BLaER1 treated with 17β-estradiol and CSF1 and Interleukin-3, amounts not matched to agents 10 nM and 100 nM (cell line): Measurements from ENCODE around the gene USP28.
"Not testable (repeated sequence)": the region's sequence is repeated elsewhere in the genome, so short reads cannot be mapped to it uniquely, and the experiment has no call there.

Experiments used
- H3K27ac ChIP-seq, 11 experiments: shearing (Covaris generic); formaldehyde crosslinking; 2 replicates each; pipeline ENCODE4 v1.8.1; 2022
- H3K27me3 ChIP-seq, 11 experiments: shearing (Covaris generic); formaldehyde crosslinking; 2 replicates each; pipeline ENCODE4 v1.8.1; 2022
- H3K36me3 ChIP-seq, 11 experiments: shearing (Covaris generic); formaldehyde crosslinking; 2 replicates each; pipeline ENCODE4 v1.8.1; 2022
- H3K4me1 ChIP-seq, 10 experiments: shearing (Covaris generic); formaldehyde crosslinking; 2 replicates each; pipeline ENCODE4 v1.8.1; 2022
- H3K4me2 ChIP-seq, 11 experiments: shearing (Covaris generic); formaldehyde crosslinking; 2 replicates each; pipeline ENCODE4 v1.8.1; 2022
- H3K4me3 ChIP-seq, 10 experiments: shearing (Covaris generic); formaldehyde crosslinking; 2 replicates each; pipeline ENCODE4 v1.8.1; 2022
- H3K9ac ChIP-seq, 11 experiments: shearing (Covaris generic); formaldehyde crosslinking; 2 replicates each; pipeline ENCODE4 v1.8.1; 2022
- H3K9me3 ChIP-seq, 11 experiments: shearing (Covaris generic); formaldehyde crosslinking; replicated peaks in 1 of 11; 2 replicates each; pipeline ENCODE4 v1.8.1; 2022
- H4K20me1 ChIP-seq, 11 experiments: shearing (Covaris generic); formaldehyde crosslinking; 2 replicates each; pipeline ENCODE4 v1.8.1; 2022
- Cebpa-rat ChIP-seq, 11 experiments: shearing (Covaris generic); IDR thresholded peaks; 2 replicates each; pipeline ENCODE4 v1.8.1; 2022

USP28 gene

DNA sequence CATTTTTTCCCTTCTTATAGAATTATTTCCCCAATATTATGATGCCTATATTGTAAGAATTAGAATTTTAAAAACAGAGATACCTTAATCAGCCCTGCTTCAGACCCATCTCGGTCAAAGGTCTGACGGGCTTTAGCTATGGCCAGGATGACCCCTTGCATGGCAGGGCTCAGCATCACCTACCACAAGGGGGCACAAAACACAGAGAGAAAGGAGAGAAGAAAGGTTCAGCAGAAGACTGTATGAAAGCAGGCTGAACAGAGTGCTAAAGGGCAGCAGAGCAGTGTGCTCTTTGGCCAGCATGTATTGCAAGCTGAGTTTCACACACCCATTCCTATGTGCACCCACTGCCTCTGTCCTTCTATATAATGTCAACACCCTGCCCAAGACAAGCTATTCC is 69.0 kb downstream of the USP28 start:
- Histone ChIP-seq H3K4me2 (no peak overlapping the region), H3K27me3 (no peaks in the 10 kb centered on the region), H3K9ac (no peak overlapping the region), H4K20me1 (no peaks in the 10 kb centered on the region), H3K36me3 (peaks cover 82 to 100% (median 95%) of the 10 kb centered on the region in 11 experiments), H3K4me1 (no peaks in the 10 kb centered on the region), H3K4me3 (no peak overlapping the region), H3K9me3 (no peaks in the 10 kb centered on the region), H3K27ac (no peak overlapping the region)
- no peak for TF ChIP-seq Cebpa-rat (IDR thresholded peaks at IDR 0.05)

DNA sequence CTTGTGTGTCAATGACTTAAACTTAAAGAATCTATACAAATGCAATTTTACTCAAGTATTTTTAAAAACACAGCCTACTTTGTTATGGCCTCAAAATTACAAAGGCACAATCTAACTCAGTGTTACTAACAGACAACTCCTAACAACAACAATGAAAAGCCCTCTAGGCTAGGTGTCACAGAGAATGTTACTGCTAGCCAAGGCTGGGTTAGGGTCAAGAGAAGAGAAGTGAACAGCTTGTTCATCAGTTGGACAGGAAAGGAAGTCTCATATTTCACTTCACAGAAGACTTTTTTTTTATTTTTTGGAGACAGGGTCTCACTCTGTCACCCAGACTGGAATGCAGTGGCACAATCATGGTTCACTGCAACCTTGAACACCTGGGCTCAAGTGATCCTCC is 69.7 kb downstream of the USP28 start:
- H3K27ac ChIP-seq: no peak overlapping the region
- H3K4me3 ChIP-seq: no peak overlapping the region
- H3K4me2 ChIP-seq: no peak overlapping the region
- no peaks in the 10 kb centered on the region for H4K20me1 ChIP-seq
- TF ChIP-seq Cebpa-rat (IDR thresholded peaks at IDR 0.05): no peak
- no peaks in the 10 kb centered on the region for H3K4me1 ChIP-seq
- no peaks in the 10 kb centered on the region for H3K27me3 ChIP-seq
- H3K9ac ChIP-seq: no peak overlapping the region
- peaks cover 88 to 100% (median 95%) of the 10 kb centered on the region in 11 experiments for H3K36me3 ChIP-seq
- H3K9me3 ChIP-seq: no peaks in the 10 kb centered on the region

DNA sequence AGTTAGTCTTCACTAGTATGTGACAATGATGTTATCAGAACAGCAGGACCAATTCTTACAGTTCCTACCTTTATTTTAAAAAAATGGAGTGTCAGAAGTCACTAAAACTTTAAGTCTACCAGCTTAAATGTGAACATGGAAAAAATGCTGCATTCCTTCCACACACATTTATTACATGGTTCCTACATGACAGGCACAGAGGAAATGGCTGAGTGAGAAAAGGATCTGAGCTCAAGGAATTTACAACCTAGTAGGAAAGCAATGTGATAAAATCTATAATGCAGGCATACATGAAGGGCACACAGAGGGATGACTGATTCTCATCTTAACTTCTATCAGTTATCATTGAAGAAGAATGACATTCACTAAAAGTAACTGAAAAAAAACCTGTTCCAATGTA is 72.8 kb downstream of the USP28 start:
- TF ChIP-seq Cebpa-rat (IDR thresholded peaks at IDR 0.05): no peak
- Histone ChIP-seq H3K27ac (no peak overlapping the region), H3K36me3 (peaks cover 83 to 100% (median 92%) of the 10 kb centered on the region in 11 experiments), H3K9me3 (no peaks in the 10 kb centered on the region), H3K4me1 (no peaks in the 10 kb centered on the region), H3K27me3 (no peaks in the 10 kb centered on the region), H3K4me3 (no peak overlapping the region), H3K4me2 (no peak overlapping the region), H3K9ac (no peak overlapping the region), H4K20me1 (no peaks in the 10 kb centered on the region)

DNA sequence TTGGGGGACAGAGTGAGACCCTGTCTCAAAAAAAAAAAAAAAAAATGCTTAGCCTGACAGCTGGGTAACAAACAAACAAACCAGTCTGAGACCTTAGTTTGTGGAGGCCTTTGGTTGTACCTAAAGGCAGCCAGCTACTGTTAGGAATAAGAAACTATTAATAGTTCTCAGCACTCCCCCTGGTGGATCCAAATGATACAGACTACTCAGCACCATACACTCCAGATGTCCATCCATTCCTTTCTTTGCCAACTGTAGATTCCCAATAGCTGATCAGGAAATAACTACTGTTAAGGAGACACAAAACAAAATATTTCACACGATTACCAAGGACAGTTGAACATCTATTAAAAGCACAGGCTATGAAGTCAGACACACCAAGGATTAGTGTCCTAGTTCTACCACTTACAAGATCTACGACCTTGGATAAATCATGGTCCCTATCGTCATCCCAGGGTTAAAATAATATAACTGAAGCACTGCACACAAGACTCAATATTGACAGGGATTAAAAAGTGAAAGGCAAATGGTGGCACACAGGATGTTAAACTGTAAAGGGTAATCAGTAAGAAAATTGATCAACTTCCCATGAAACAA is 78.6 kb downstream of the USP28 start:
- no peaks in the 10 kb centered on the region for H3K9me3 ChIP-seq
- H4K20me1 ChIP-seq: no peaks in the 10 kb centered on the region
- H3K27ac ChIP-seq: no peak overlapping the region
- H3K4me2 ChIP-seq: no peak overlapping the region
- peaks cover 27 to 50% (median 41%) of the 10 kb centered on the region in 11 experiments for H3K36me3 ChIP-seq
- TF ChIP-seq Cebpa-rat (IDR thresholded peaks at IDR 0.05): no peak
- H3K4me1 ChIP-seq: no peaks in the 10 kb centered on the region
- no peaks in the 10 kb centered on the region for H3K27me3 ChIP-seq
- no peak overlapping the region for H3K4me3 ChIP-seq
- H3K9ac ChIP-seq: no peak overlapping the region

DNA sequence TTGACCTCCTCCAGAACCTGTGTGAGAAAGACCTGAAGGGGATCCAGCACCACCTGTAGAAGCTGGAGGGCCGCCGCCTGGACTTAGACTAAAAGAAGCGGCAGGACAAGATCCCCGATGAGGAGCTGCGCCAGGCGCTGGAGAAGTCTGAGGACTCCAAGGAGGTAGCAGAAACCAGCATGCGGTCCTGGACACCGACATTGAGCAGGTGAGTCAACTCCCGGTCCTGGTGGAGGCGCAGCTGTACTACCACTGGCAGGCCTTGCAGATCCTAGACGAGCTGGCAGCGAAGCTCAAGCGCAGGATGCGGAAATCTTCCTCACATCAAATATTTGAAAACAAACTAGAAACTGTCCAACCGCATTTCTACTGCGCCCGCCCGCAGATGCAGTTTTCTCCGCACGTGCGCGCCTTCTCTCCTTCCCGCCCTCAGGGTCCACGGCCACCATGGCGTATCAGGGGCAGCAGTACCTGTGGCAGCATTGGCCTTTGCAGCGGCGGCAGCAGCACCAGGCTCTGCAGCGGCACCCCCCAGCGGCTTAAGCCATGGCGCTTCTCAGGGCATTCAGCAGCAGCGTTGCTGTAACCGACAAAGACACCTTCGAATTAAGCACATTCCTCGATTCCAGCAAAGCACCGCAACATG is 85.6 kb downstream of the USP28 start:
- H3K36me3 ChIP-seq: no peaks in the 10 kb centered on the region
- no peak for TF ChIP-seq Cebpa-rat (IDR thresholded peaks at IDR 0.05)
- H4K20me1 ChIP-seq: no peaks in the 10 kb centered on the region

DNA sequence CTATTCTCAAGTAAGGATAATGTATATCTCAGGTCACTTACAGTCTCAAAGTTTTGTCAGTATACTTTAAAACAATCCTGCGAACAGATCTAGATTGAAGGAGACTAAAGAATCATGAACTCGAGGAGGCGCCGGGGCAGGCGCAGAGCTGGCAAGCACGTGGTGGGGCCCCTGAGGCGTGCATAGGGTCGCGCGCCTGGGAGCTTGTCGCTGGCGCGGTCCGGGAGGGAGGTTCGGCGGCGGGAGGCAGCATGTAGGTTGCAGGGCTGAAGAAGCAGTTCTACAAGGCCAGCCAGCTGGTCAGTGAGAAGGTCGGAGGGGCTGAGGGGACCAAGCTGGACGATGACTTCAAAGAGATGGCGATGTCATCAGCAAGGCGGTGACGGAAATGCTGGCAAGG is 86.4 kb downstream of the USP28 start:
- H3K4me2 ChIP-seq, H4K20me1 ChIP-seq, H3K4me1 ChIP-seq, H3K27ac ChIP-seq, H3K27me3 ChIP-seq, H3K9me3 ChIP-seq, H3K36me3 ChIP-seq, H3K4me3 ChIP-seq, H3K9ac ChIP-seq: not testable (repeated sequence)

More for the DNA sequence above, 85.6 kb downstream of the USP28 start:
- no peak overlapping the region for H3K4me3 ChIP-seq
- H3K27me3 ChIP-seq: no peaks in the 10 kb centered on the region
- no peaks in the 10 kb centered on the region for H3K9me3 ChIP-seq
- no peaks in the 10 kb centered on the region for H3K4me1 ChIP-seq
- no peak overlapping the region for H3K27ac ChIP-seq
- H3K4me2 ChIP-seq: no peak overlapping the region
- H3K9ac ChIP-seq: no peak overlapping the region

DNA sequence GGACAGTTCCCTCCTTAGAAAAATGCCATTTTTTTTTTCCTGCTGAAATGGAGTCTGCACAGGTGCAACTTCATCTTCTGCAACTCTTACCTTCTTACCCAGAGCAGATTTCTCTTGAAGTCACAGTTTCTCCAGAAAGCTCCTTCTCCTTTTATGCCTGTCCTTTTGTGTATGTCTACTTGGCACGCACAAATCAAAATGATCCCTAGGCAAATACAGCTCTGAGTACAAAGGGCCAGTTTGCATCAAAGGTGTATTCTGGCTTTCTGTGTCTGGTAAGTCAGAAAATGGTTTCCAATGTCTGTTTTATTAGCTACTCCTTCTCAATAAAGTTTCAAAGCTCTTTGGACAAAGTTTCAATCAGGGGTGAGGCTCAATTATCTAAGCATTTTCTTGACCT is 93.2 kb downstream of the USP28 start:
- H4K20me1 ChIP-seq: no peaks in the 10 kb centered on the region
- H3K4me1 ChIP-seq: no peaks in the 10 kb centered on the region; a peak in 1 of 20 replicates
- H3K9ac ChIP-seq: no peak overlapping the region
- no peaks in the 10 kb centered on the region for H3K9me3 ChIP-seq
- no peak overlapping the region for H3K27ac ChIP-seq
- H3K4me3 ChIP-seq: no peak overlapping the region
- H3K4me2 ChIP-seq: no peak overlapping the region
- TF ChIP-seq Cebpa-rat (IDR thresholded peaks at IDR 0.05): no peak
- H3K27me3 ChIP-seq: no peaks in the 10 kb centered on the region
- no peaks in the 10 kb centered on the region for H3K36me3 ChIP-seq

DNA sequence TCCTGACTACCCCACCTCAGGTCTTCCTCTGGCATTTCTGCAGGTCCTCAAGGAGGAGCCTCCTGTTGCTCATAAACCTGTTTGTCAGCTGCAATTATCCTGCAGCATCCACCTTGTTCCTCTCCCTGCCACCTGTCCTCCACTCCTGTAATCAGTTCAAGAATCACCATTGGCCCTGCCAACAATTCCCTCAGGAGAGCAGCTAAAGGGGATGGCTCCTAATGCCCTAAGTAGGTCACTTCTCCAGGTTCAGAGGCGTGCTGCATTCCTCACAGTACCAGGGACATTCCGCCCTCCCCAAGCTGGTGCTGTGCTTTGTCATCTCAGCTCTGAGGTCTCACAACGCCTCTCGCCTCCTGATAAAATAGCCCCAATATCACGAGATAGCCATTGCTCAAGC is 93.7 kb downstream of the USP28 start:
- Histone ChIP-seq H4K20me1 (no peaks in the 10 kb centered on the region), H3K4me2 (no peak overlapping the region), H3K27me3 (no peaks in the 10 kb centered on the region), H3K36me3 (no peaks in the 10 kb centered on the region), H3K4me1 (no peaks in the 10 kb centered on the region; a peak in 1 of 20 replicates), H3K4me3 (no peak overlapping the region), H3K9me3 (no peaks in the 10 kb centered on the region), H3K27ac (no peak overlapping the region), H3K9ac (no peak overlapping the region)
- no peak for TF ChIP-seq Cebpa-rat (IDR thresholded peaks at IDR 0.05)

DNA sequence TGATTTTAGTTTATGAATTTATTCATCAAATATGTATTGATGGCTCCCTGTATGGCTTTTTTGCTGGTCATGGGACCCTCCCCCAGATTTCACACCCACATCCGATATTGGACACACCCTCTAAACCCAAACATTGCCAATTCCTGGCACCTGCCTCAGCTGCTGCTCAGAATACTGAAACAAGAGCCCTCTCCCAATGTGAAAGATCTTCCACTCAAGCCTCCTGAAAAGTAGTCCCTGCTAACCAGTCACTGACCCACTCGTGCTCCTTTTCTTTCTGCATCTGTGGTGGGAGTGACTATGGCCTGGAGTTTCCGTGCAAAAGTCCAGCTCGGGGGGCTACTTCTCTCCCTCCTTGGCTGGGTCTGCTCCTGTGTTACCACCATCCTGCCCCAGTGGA is 95.9 kb downstream of the USP28 start, which contains the start of gene CLDN25:
TSS of gene CLDN25 (plus strand) at position 301 of the 400 bp plus-strand sequence. CDS start at position 301, 0 bp downstream.
- no peaks in the 10 kb centered on the region; a peak in 1 of 20 replicates for H3K4me1 ChIP-seq
- no peak within 1 kb of the TSS for H3K27ac ChIP-seq
- H4K20me1 ChIP-seq: no peaks in the 10 kb centered on the region
- no peaks in the 10 kb centered on the region for H3K9me3 ChIP-seq
- H3K4me3 ChIP-seq: no peak within 1 kb of the TSS
- no peaks in the 10 kb centered on the region for H3K36me3 ChIP-seq
- TF ChIP-seq Cebpa-rat (IDR thresholded peaks at IDR 0.05): no peak
- H3K9ac ChIP-seq: no peak within 1 kb of the TSS
- H3K4me2 ChIP-seq: no peak within 1 kb of the TSS
- no peaks in the 10 kb centered on the region for H3K27me3 ChIP-seq
